NB4 (cell line): ENCODE measurements around the gene KATNB1.

Experiments
- CTCF ChIP-seq: IDR thresholded peaks from one replicate; pipeline ENCODE4 v1.5.1; 2012; ENCODE audit warnings: low read depth, low read length
- MAX ChIP-seq: IDR thresholded peaks from 2 replicates; pipeline ENCODE4 v1.6.1; 2011; ENCODE audit warnings: low read depth, low read length
- MYC ChIP-seq: IDR thresholded peaks from 2 replicates; pipeline ENCODE4 v1.6.1; 2011; ENCODE audit warnings: low read depth, low read length
- POLR2A ChIP-seq: IDR thresholded peaks from 2 replicates; pipeline ENCODE4 v1.6.1; 2011; ENCODE audit warnings: mild to moderate bottlenecking; ENCODE audit not compliant: insufficient read length; ENCODE audit errors: extremely low read depth

GRCh38 chr16:57722210-57722499, 13.4 kb upstream of the KATNB1 start:
- TF ChIP-seq MYC (no peak), CTCF (no peak), POLR2A (no peak), MAX (no peak)
